NCI-H2196 treated with DMSO at 0.1 percent for 48 hours (cell line): Measurements from ENCODE around the gene CYSLTR1.
"Not testable (repeated sequence)": the region's sequence is repeated elsewhere in the genome, so short reads cannot be mapped to it uniquely, and the experiment has no call there.

Experiments used
- DNase-seq: peaks from one replicate; lab custom pipeline; 2025; ENCODE audit not compliant: unreplicated experiment; lab: John Stamatoyannopoulos, UW

CYSLTR1 gene

DNA sequence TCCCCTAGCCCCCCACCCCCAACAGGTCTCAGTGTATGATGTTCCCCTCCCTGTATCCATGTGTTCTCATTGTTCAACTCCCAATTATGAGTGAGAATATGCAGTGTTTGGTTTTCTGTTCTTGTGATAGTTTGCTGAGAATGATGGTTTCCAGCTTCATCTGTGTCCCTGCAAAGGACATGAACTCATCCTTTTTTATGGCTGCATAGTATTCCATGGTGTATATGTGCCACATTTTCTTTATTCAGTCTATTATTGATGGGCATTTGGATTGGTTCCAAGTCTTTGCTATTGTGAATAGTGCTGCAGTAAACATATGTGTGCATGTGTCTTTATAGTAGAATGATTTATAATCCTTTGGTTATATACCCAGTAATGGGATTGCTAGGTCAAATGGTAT, 101.4 kb downstream of the CYSLTR1 start:
- not testable (repeated sequence) for DNase-seq
